Gastroesophageal sphincter (tissue), 4 donors: ENCODE results near the gene KRT8. TPM values are rescaled to one million over a fixed set of nuclear protein-coding genes. Genes with fewer than 3 reads are reported as not detected.

Experiments used
- ATAC-seq: fragments of 150-250 bp; one replicate; pipeline ENCODE4 v1.9.1; 2016; ENCODE audit warnings: mild to moderate bottlenecking, moderate library complexity
- H3K27ac ChIP-seq, 4 donors: fragments of 200-600 bp; sonication (generic) in 3 of 4; 1 replicate in 3 of 4; 2 replicates in 1 of 4; pipeline ENCODE4 v1.5.1; 2016 to 2019
- H3K27me3 ChIP-seq: fragments of 200-600 bp; sonication (generic); one replicate; pipeline ENCODE4 v1.5.1; 2019
- H3K36me3 ChIP-seq, 2 donors: fragments of 200-600 bp; sonication (generic); one replicate each; pipeline ENCODE4 v1.5.1; 2019; ENCODE audit warnings: control low read depth in 1 of 2
- H3K4me1 ChIP-seq, 3 donors: fragments of 200-600 bp; sonication (generic); 1 replicate in 2 of 3; 2 replicates in 1 of 3; pipeline ENCODE4 v1.5.1; 2016 to 2019; ENCODE audit warnings: control low read depth in 2 of 3
- H3K4me3 ChIP-seq, 2 donors: fragments of 200-600 bp; sonication (generic); one replicate each; pipeline ENCODE4 v1.5.1; 2019; ENCODE audit warnings: mild to moderate bottlenecking in 1 of 2, moderate library complexity in 1 of 2
- H3K9me3 ChIP-seq, 3 donors: fragments of 200-600 bp; sonication (generic); one replicate each; pipeline ENCODE4 v1.5.1; 2017 to 2019; ENCODE audit warnings: control low read depth in 2 of 3
- EP300 ChIP-seq: sonication (generic); formaldehyde crosslinking; IDR thresholded peaks from one replicate; pipeline ENCODE4 v1.6.1; 2017; ENCODE audit warnings: antibody characterized with exemption, mild to moderate bottlenecking
- POLR2A ChIP-seq, 2 donors: fragments of 450-650 bp; IDR thresholded peaks; one replicate each; pipeline ENCODE4 v1.6.1; 2017; ENCODE audit warnings: antibody characterized with exemption in 2 of 2, mild to moderate bottlenecking in 2 of 2, moderate library complexity in 1 of 2
- POLR2AphosphoS5 ChIP-seq: sonication (generic); formaldehyde crosslinking; IDR thresholded peaks from one replicate; pipeline ENCODE4 v1.6.1; 2017; ENCODE audit warnings: antibody characterized with exemption
- whole genome bisulfite sequencing, 2 donors: methylation state at CpG; one replicate each; pipeline ENCODE4 v1.1.5; 2018; ENCODE audit warnings: low coverage in 1 of 2; 5-methylcytosine and 5-hydroxymethylcytosine counted together
- total RNA-seq, 4 donors: library from RNA; depleted of rRNA; stranded (reverse); fragments of >200 nt; gene quantifications; one replicate each; pipeline ENCODE4 v1.1.0, GENCODE V29; 2016
- TF ChIP-seq, protein P1 (sequence below), 4 experiments: fragments of 200-600 bp in 2 of 4; fragments of 450-650 bp in 2 of 4; sonication (generic) in 1 of 4; IDR thresholded peaks; one replicate each; pipeline ENCODE4 v1.5.1; 2017 to 2019; ENCODE audit warnings: antibody characterized with exemption in 4 of 4, mild to moderate bottlenecking in 2 of 4, moderate library complexity in 2 of 4

The KRT8 gene
- total RNA-seq, 4 donors from 2014 or later: 72.0 to 565 (median 255) TPM

GRCh38 chr12:52946334-52946733 lies 41.5 kb upstream of the KRT8 start:
- Histone ChIP-seq H3K4me1 (peaks cover 0 to 16% (median 0%) of the 10 kb centered on the region in 3 donors), H3K27ac (no peak overlapping the region), H3K4me3 (no peak overlapping the region), H3K27me3 (peaks cover 17% of the 10 kb centered on the region), H3K9me3 (no peaks in the 10 kb centered on the region), H3K36me3 (no peaks in the 10 kb centered on the region)
- ATAC-seq: no peak
- TF ChIP-seq, protein P1, sequence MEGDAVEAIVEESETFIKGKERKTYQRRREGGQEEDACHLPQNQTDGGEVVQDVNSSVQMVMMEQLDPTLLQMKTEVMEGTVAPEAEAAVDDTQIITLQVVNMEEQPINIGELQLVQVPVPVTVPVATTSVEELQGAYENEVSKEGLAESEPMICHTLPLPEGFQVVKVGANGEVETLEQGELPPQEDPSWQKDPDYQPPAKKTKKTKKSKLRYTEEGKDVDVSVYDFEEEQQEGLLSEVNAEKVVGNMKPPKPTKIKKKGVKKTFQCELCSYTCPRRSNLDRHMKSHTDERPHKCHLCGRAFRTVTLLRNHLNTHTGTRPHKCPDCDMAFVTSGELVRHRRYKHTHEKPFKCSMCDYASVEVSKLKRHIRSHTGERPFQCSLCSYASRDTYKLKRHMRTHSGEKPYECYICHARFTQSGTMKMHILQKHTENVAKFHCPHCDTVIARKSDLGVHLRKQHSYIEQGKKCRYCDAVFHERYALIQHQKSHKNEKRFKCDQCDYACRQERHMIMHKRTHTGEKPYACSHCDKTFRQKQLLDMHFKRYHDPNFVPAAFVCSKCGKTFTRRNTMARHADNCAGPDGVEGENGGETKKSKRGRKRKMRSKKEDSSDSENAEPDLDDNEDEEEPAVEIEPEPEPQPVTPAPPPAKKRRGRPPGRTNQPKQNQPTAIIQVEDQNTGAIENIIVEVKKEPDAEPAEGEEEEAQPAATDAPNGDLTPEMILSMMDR (IDR thresholded peaks at IDR 0.05): no peak
- TF ChIP-seq POLR2A (IDR thresholded peaks at IDR 0.05) (no peak), POLR2AphosphoS5 (no peak), EP300 (no peak)
- 0 to 40% methylated on average over 1 of the region's 1 CpG for WGBS, 2 donors

GRCh38 chr12:52945389-52946232 lies 40.7 kb upstream of the KRT8 start:
- Histone ChIP-seq H3K4me1 (peaks cover 0 to 16% (median 0%) of the 10 kb centered on the region in 3 donors), H3K4me3 (no peak overlapping the region), H3K36me3 (no peaks in the 10 kb centered on the region), H3K27me3 (peaks cover 17% of the 10 kb centered on the region), H3K27ac (no peak overlapping the region), H3K9me3 (no peaks in the 10 kb centered on the region)
- 53 to 56% methylated on average over 2 to 6 of the region's 13 CpGs for WGBS, 2 donors
- TF ChIP-seq POLR2A (IDR thresholded peaks at IDR 0.05): no peak
- TF ChIP-seq, protein P1 (IDR thresholded peaks at IDR 0.05): no peak
- no peak for TF ChIP-seq EP300
- no peak for ATAC-seq

GRCh38 chr12:52944683-52945388 lies 40.0 kb upstream of the KRT8 start:
- H3K9me3 ChIP-seq: peaks cover 0 to 3% (median 0%) of the 10 kb centered on the region in 3 donors
- ATAC-seq: no peak
- WGBS, 2 donors: 86 to 94% methylated on average over 2 to 7 of the region's 8 CpGs
- peaks cover 14% of the 10 kb centered on the region for H3K27me3 ChIP-seq
- no peak overlapping the region for H3K27ac ChIP-seq
- H3K36me3 ChIP-seq: no peaks in the 10 kb centered on the region
- no peak overlapping the region for H3K4me3 ChIP-seq
- H3K4me1 ChIP-seq: peaks cover 0 to 14% (median 0%) of the 10 kb centered on the region in 3 donors
- TF ChIP-seq POLR2A (IDR thresholded peaks at IDR 0.05) (no peak), POLR2AphosphoS5 (no peak), EP300 (no peak)

- ATAC-seq: no peak
- no peaks in the 10 kb centered on the region for H3K27me3 ChIP-seq
- no peak overlapping the region for H3K27ac ChIP-seq
- H3K36me3 ChIP-seq: no peaks in the 10 kb centered on the region
- no peak overlapping the region for H3K4me3 ChIP-seq
- peaks cover 0 to 6% (median 0%) of the 10 kb centered on the region in 3 donors for H3K9me3 ChIP-seq
- WGBS, 2 donors: 69 to 83% methylated on average over 3 of the region's 3 CpGs
- H3K4me1 ChIP-seq: no peaks in the 10 kb centered on the region
- TF ChIP-seq EP300: no peak
- TF ChIP-seq, protein P1 (IDR thresholded peaks at IDR 0.05): no peak
- TF ChIP-seq POLR2A (IDR thresholded peaks at IDR 0.05): no peak
- TF ChIP-seq POLR2AphosphoS5: no peak
These were observed 38.0 kb upstream of the KRT8 start for GRCh38 chr12:52942901-52943181.

DNA sequence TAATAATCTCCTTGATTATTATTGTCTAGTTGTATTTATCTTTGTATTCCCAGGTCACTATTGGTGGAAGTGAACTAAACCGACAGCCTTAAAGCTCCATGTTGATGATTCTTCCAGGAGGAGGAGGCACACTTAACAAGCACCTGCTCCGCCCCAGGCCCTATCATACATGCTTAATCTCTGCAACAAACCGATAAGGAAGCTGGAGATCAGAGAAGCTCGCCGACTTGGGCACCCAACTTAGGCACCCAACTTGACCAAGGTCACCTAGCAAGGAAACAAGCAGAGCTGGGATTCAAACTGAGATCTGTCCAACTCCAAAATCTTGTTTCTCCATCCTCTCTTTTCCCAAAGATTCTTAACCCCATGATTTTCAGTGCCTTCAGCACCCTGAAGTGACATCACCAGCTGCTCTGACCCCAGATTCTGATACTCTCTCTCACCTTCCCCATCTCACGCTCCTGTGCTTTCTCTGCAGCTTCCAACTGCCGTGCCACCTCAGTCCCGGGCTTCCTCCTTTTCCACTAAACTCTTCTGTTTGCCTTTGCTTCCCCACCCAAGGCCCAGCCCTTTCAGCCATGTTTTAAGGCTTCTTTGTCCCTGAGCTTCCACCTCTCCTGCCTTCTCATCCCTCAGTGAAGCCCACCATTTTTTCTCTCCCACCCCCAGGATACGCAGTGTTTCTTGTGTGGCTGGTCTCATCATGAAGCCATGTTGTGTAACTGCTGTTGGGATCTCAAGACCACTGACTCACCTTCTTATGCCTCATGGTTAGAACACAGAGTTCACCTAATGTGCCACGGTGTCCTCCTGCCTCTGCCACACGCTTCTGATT lies 37.4 kb upstream of the KRT8 start:
- H3K27ac ChIP-seq: no peak overlapping the region
- H3K36me3 ChIP-seq: no peaks in the 10 kb centered on the region
- H3K4me1 ChIP-seq: no peaks in the 10 kb centered on the region
- peaks cover 0 to 6% (median 0%) of the 10 kb centered on the region in 3 donors for H3K9me3 ChIP-seq
- H3K27me3 ChIP-seq: no peaks in the 10 kb centered on the region
- 82 to 93% methylated on average over 10 of the region's 11 CpGs for WGBS, 2 donors
- no peak for ATAC-seq
- no peak for TF ChIP-seq POLR2A (IDR thresholded peaks at IDR 0.05)
- TF ChIP-seq, protein P1 (IDR thresholded peaks at IDR 0.05): no peak
- TF ChIP-seq POLR2AphosphoS5: no peak
- TF ChIP-seq EP300: no peak
- H3K4me3 ChIP-seq: no peak overlapping the region
